Measurements from ENCODE around the gene CHST12.
A peak's percentile ranks its signal among the peaks of the same experiment; 100 is the strongest.
"Not testable (repeated sequence)": the region's sequence is repeated elsewhere in the genome, so short reads cannot be mapped to it uniquely, and the experiment has no call there.

Gene CHST12

DNA sequence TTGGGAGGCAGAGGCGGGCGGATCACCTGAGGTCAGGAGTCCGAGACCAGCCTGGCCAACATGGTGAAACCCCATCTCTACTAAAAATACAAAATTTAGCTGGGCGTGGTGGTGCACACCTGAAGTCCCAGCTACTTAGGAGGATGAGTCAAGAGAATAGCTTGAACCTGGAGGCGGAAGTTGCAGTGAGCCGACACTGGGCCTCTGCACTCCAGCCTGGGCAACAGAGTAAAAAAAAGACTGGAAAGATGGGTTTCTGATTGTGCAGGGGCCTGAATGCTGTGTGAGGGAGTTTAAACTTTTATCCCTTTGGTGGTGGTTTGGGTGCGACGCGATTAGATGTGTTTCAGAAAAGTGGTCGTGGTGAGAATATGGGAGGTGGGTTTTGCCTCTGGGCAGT, 1.8 kb downstream of the CHST12 start:
- no peak for DNase-seq

DNA sequence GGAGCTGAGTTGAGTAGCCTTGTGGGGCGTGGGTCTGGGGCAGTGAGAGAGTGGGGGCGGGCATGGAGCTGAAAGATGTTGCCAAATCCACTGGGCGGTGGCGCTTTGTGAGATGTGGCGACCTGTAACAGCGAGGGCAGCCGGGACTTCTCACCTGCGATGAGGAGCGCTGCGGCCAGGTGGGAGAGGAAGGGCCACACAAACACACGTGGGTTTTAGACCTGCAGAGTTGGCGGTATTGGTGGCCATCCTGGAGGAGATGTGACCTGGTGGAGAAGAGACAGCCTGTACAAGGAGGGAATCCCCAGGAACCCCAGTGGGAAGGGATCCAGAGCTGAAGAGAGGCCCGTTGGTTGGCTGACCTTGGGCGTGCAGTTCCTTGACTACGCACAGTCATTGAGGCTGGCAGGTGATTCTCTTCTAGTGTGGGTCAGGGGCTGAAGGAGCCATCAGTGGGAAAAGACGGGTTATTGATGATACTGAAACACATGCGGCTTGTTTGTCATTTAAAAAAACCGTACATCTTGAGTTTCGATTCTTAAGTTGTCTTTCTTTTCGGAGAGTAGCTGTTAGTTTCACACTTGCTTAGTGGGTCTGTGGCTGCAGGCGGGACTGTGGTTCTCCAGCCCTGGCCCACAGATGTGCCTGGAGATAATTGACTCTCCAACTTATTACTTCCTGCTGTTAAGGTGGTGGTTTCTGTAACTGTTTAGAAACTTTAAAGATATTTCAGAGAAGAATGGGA, 2.4 kb downstream of the CHST12 start:
- DNase-seq, result no peak

DNA sequence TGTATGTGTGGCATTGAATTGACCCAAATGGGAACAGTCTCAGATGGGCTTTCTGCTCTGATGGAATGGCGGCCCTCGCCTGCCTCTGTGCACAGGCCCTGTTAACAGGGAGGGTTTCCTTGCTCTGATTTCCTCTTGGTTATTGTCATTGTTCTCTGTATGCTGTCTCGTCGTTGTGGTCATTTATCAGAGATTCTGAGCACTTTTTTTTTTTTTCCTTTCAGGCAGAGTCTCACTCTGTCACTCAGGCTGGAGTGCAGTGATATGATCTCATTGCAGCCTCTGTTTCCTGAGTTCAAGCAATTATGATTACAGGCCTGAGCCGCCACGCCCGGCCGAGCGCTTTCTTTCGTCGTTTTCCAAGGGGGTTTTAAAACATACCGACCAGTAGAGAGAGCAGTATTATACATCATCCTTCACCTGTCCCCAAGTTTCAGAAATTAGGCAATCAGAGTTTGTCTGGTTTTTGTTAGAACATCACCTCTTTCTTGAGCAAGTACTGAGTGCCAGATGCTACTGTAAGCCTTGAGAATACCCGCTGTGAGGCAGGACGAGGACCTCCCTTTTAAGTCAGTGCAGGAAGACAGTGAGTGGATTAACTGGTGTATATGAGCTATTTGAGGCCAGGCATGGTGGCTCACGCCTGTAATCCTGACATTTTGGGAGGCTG, 6.5 kb downstream of the CHST12 start:
- no peak for DNase-seq

DNA sequence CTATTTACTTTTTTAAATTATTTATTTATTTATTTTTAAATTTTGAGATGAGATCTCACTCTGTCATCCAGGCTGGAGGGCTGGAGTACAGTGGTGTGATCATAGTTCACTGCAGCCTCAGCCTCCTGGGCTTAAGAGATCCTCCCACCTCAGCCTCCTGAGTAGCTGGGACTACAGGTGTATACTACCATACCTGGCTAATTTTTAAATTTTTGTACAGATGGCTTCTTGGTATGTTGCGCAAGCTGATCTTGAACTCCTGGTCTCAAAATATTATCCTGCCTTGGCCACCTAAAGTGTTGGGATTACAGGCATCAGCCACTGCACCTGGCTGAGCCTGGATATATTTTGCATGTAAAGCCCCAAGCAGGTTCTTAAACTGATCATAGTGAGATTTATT, 7.6 kb downstream of the CHST12 start:
- no peak for DNase-seq

DNA sequence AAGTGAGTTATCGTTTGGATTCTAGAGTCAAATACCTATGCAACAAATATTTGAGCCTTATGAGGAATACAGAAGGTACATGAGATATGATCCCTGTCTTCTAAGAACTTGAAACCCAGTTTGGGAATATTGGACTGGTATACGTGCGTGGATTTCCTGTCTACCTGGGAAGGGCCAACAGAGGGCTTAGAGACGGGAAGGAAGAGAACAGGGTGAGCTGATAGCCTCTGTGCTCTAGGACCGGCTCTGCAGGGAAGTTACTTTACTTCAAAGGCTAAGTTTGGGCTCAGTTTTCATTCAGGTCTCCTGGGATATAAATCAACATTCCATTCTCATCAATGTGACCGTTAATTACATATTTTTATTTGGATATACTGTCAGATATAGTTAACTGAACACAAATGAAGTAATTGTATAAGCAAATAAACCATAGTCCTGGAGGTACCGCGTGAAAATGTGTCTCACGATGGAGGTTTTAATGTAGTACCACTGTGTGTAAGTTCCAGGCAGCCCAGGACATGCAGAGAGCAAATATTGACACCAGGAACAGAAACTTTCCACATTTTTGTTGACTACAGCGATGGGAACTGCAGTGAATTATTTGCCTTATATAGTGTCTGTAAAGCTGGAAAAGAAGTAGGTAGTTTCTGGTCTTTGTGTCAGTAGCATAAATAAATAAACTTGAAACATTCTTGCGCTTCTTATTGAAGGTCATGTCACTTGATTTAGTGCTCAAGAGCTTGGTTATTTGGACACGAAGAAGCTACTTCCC, 8.6 kb downstream of the CHST12 start:
- DNase-seq, result no peak

DNA sequence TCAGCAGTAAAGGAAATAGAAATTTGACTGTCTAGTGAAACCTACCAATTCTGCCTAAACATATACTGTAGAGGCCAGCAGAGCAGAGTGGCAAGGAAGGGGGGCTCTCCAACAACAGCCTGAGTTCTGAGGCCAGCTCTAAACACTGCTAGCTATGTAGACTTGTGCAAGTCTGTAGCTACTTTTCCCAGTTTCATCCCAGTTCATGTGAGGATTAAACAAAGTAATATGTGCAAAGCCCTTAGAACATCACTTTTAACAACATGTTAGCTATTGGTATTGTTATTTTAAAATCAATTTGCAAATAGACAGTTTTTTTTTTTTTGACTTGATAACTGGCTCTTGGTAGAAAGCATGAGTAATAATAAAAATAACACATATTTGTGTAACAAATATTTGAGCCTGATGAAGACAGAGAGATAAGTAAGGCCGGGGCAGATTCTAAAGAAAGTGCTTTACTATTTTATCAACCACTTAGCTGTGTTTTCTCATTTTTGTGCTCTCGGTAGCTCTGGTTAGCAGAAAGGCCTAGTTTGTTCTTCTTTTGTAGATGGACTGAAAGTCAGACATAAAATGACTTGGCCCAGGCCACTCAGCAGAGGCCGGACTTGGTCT, 9.3 kb downstream of the CHST12 start:
- DNase-seq, result no peak

DNA sequence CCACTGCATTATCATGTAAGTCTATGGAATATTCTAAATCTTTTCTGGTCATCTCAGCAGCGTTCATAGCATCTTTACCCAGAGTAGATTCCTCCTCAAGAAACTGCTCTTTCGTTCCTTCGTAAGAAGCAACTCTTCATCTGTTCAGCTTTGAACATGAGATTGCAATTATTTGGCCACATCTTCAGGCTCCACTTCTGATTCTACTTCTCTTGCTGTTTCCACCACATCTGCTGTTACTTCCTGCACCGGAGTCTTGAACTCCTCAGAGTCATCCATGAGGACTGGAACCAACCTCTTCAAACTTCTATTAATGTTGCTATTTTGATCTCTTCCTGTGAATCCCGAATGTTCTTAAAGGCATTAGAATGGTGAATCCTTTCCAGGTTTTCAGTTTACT, 12.7 kb downstream of the CHST12 start:
- DNase-seq, result no peak

DNA sequence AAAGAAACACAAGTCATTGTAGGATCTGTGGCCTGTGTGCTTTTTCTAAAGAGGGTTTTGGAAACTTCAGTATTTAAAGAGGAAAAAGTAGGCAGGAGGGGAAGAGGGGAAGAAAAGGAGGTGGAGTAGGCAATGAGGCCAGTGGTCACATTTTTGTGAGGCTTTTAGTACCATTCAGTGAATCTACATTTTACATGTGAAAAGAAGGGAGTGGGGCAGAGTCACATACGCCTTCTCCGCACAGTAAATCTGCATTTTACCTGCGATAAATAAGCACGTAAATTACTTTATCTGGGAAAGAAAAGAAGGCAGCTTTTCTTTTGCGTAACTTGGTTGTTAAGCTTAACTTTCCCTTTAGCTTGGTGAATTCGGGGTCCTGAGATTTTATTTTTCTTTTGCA, 13.2 kb downstream of the CHST12 start:
- DNase-seq, result no peak

DNA sequence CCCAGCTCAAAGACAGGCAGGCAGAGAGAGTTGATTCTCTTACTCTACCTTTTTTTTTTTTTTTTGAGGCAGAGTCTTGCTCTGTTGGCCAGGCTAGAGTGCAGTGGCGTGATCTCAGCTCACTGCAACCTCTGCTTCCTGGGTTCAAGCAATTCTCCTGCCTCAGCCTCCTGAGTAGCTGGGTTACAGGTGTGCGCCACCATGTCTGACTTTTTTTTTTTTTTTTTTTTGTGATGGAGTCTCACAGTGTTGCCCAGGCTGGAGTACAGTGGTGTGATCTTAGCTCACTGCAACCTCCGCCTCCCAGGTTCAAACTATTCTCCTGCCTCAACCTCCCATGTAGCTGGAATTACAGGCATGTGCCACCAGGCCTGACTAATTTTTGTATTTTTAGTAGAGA, 13.8 kb downstream of the CHST12 start:
- DNase-seq, result not testable (repeated sequence)

DNA sequence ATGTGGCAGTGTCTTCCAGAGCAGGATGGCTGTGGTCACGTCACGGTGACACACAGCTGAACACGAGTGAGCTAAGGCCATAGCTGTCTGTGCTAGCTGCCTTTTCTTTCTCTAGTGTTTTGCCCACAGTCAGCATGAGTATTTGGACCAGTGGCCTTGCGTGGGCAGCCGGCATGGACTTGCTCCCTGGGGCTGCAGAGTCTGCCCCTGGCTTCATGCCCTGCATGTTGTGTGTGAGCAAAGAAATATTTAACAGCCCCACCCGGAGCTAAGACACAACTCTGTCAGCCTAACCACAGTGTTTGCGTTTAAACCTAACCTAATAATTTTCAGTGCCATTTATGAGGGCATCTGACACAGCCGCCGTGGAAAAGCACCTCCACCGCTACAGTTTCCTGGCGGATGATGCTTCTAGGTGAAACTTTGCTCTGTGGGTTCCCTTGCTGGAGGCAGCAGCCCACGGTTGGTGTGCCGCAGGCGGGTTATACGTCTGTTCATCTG, 14.6 kb downstream of the CHST12 start:
- peak in 1 of 14 donors; percentile 74 for DNase-seq

DNA sequence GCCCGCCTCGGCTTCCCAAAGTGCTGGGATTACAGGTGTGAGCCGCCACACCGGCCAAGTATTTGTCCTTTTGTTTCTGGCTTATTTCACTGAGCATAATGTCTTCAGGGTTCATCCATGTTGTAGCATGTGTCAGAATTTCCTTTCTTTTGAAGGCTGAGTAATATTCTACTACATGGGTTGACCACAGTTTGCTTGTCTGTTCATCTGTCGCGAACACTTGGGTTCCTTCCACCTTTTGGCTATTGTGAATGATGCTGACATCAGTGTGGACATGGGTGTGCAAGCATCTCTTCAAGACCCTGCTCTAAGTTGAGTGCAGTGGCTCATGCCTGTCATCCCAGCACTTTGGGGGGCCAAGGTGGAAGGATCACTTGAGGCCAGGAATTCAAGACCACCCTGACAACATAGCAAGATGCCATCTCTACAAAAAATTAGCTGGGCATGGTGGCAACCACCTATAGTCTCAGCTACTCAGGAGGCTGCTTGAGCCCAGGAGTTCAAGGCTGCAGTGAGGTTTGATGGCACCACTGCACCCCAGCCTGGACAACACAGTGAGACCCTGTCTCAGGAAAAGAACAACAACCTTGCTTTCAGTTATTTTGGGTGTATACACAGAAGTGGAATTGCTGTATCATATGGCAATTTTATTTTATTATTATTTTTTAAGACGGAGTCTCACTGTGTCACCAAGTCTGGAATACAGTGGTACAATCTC, 17.0 kb downstream of the CHST12 start:
- no peak for DNase-seq

DNA sequence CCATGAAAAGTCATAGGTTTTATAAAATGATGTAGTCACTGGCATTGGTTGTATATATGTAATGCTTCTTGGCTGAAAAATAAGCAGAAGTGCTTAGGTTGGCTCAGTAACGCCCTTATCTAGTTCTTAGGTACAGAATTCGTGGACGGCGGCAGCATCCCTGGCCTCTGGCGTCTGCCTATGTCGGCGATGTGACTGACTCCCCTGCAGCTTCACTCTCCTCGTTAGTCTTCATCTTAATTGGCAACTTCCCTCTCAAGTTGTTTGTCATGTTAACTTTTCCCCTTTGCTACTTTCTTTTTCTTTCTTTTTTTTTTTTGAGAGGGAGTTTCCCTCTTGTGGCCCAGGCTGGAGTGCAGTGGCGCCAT, 18.5 kb downstream of the CHST12 start:
- DNase-seq, result no peak

DNA sequence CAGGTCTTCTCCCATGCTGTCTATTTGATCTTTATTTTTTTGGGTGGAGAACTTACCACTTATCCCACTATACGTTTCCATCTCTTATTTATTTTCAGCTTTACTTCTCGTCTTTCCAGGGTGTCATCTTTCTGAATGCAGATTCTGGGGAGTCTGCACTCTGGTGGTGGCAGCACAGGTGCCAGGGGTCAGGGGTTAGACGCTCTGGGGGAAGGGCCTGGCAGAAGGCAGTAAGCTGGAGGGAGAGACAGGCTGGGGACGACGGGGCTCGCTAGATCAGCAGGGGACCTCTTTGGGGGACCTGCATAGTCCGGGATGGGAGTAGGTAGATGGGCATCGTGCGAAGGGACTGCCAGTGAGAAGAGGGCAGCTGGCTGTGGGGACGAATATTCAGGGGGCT, 22.3 kb downstream of the CHST12 start:
- DNase-seq, result no peak

DNA sequence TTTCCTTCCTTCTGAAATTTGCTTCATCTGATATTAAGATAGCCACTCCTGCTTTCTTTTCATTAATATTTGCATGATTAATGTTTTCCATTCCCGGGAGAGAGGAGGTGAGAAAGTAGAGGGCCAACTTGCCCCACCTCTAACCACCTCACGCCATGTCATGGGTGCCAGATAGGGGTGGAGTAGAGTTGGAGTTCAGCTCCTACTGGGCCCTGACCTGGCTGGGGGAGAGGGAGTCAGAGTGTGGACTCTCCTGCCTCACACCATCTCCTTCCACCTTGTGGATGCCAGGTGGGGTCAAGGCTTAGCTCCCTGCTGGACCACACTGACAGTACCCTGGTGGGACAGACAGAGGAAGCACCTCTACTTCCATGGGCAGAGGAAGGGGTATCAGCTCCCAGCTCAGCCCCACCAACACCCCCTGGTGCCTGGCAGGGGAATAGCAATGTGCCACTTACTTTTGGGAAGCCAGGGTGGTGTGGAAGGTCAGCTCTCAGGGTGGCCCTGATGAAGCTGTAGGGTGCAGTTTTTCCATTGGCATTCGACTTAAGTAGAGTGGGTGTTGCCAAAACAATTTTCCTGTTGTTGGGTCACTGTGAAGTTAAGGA, 28.0 kb downstream of the CHST12 start:
- no peak for DNase-seq

DNA sequence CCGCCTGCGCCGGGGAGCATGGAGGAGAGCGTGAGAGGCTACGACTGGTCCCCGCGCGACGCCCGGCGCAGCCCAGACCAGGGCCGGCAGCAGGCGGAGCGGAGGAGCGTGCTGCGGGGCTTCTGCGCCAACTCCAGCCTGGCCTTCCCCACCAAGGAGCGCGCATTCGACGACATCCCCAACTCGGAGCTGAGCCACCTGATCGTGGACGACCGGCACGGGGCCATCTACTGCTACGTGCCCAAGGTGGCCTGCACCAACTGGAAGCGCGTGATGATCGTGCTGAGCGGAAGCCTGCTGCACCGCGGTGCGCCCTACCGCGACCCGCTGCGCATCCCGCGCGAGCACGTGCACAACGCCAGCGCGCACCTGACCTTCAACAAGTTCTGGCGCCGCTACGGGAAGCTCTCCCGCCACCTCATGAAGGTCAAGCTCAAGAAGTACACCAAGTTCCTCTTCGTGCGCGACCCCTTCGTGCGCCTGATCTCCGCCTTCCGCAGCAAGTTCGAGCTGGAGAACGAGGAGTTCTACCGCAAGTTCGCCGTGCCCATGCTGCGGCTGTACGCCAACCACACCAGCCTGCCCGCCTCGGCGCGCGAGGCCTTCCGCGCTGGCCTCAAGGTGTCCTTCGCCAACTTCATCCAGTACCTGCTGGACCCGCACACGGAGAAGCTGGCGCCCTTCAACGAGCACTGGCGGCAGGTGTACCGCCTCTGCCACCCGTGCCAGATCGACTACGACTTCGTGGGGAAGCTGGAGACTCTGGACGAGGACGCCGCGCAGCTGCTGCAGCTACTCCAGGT, 29.7 kb downstream of the CHST12 start:
- DNase-seq, result no peak

DNA sequence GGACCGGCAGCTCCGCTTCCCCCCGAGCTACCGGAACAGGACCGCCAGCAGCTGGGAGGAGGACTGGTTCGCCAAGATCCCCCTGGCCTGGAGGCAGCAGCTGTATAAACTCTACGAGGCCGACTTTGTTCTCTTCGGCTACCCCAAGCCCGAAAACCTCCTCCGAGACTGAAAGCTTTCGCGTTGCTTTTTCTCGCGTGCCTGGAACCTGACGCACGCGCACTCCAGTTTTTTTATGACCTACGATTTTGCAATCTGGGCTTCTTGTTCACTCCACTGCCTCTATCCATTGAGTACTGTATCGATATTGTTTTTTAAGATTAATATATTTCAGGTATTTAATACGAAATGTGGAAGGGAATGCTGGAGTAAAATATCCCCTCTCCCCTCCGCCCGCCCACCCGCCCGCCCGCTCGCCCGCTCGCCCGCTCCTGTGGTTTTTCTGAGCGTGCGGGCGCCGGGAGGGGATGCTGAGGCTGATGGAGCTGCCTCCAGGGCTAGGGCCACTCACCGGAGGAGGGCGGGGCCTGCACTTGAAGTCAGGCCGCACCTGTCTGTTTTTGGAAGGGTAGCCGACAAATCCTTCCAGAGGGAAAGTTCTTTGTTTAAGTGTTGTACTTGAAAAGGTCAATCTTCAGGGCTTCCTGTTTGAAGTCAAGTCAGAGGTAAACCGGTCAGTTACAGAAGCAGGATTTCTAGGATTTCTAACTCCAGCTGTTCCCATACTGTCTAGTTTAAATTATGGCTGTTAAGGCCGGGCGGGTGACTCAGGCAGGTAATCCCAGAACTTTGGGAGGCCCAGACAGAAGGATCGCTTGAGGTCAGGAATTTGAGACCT, 30.5 kb downstream of the CHST12 start:
- DNase-seq, result no peak

DNA sequence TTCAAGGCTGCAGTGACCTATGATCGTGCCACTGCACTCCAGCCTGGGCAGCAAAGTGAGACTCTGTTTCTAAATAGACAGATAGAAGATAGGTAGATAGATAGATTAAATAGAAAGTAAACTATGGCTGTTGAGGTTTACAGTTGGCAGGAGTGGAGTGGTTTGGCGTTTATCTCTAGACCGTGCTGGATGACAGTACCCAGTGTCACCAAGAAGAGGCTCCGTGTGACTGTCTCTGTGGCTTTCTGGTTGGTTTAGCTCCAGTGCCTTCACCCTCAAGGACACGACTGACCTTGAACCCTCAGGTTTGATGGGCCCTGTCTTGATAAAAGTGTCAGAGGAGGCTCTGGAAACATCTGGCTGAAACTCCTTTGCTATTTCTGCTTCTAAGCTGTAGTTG, 31.7 kb downstream of the CHST12 start:
- DNase-seq, result no peak

DNA sequence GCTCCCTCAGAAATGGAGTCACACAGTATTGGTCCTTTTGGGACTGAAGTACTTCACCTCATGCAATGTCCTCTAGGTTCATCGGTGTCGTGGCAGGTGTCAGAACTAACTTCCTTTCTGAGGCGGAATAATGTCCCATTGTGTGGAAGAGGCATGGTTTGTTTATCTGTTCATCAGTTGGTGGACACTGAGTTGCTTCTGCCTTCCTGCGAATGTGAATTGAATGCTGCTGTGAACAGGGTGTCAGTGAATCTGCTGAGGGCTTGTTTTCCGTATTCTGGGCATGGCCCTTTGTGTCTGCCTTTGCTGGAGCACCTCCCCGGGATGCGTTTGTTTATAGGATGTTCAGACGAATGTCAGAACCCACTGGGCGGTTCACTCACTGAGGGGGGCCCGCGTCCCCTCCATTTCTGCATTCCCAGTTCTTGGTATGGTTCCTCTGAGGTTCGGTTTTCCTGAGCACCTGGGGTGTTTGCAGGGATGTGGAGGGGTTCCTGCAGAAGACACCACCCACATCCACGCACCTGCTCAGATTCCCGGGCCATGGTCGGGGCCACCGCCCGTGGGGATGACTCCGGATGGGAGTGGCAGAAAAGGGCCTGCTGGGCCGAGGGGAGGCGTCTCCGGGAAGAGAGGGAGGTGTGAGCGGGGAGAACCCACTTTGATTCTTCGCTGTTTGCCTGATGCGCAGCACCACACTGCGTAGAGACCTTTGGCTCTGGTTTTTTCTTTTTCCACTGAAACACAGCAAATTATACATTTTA, 33.1 kb downstream of the CHST12 start:
- DNase-seq, result peak in 2 of 14 donors; percentile 10 to 31

DNA sequence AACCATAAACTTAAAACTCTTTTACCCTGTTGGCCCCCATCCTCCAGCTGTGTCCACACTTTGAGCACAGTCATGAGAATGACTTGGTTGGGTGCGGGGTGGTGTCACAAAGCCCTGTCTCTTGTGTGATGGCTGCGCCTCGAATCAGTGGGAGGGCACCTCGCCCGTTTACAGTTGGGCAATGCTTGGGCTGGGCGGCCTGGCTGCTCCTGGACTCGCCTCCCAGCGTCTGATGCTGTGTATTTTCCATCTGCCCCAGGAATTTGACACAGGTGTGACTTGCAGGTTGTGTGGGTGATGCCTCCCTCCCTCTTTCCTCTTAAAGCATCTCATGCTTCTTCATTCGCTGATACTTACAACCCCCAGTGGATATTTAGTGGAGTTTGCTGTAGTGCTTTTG, 33.7 kb downstream of the CHST12 start:
- DNase-seq, result peak in 2 of 14 donors; percentile 10 to 27
